HG02938 (cell line): ENCODE results near the gene PIP5K1A.
"Not testable (repeated sequence)": the region's sequence is repeated elsewhere in the genome, so short reads cannot be mapped to it uniquely, and the experiment has no call there.

Experiments used
- ATAC-seq: cut with Tn5 transposase; IDR thresholded peaks from one replicate; pipeline ENCODE4 v1.9.1; 2021; ENCODE audit warnings: mild to moderate bottlenecking, moderate library complexity; ENCODE audit not compliant: unreplicated experiment

PIP5K1A gene

DNA sequence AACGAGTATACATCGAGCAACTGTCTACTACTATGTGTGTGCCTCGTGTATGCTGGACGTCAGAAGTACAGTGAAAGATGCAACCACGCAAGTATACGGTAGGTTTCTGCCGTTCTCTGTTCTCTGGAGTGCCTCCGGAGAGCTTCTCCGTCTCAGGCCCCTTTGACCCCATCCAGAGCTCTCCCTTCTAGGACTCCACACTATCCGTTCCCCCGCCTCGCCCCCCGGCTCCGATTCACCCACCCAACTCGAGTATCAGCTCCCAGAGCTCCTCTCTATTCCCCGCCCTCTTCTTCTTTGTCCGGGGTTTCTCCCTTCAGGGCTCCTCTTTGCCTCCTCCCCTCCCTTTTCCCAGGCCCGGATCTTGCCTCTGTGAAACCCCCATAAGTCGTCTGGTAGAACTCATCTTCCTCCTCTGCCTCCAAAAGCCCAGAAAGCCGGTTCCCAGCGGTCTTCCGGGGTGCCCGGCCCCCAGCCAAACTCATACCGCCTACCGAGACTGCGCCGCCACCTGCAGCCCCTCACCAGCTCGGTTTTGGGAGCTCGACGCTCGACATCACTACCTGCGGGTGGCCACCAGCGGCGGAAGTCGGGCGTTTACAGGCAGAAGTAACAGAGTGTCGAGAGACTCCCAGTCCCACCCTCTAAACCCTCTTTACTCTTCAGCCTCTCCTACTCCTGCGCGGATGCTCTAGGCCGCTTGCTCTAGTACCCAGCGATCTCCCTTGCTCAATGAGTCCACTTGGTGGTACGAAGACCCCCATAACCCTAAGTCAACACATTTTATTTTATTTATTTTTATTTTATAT, 8.5 kb upstream of the PIP5K1A start, which contains the start of gene VPS72:
Gene VPS72 (minus strand): TSS at position 561 of the 809 bp plus-strand sequence. CDS start 76 bp downstream, at position 485.
- peak; percentile 91 for ATAC-seq

DNA sequence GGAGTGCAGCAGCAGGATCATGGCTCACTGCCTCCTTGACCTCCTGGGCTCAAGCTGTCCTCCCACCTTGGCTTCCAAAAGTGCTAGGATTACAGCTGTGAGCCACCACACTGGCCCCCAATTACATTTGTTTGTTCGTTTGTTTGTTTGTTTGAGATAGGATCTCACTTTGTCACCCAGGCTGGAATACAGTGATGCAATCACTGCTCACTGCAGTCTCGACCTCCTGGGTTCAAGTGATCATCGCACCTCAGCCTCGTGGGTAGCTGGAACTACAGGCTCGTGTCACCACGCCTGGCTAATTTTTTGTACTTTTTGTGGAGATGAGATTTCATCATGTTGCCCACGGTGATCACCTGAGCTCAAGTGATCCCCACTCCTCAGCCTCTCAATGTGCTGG, 6.3 kb upstream of the PIP5K1A start:
- no peak for ATAC-seq

DNA sequence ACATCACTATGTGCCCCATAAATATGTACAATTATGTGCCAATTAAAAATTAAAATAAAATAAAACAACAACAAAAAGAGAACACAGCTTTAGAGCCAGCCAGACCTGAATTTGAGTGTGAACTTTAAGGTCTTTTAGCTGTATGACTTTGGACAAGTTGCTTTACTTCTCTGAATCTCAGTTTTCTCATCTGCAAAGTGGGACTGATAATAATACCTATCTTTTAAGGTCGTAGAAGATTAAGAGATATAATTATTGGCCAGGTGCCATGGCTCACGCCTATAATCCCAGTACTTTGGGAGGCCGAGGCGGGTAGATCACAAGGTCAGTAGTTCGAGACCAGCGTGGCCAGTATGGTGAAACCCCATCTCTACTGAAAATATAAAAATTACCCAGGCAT, 5.0 kb upstream of the PIP5K1A start:
- ATAC-seq, result no peak

DNA sequence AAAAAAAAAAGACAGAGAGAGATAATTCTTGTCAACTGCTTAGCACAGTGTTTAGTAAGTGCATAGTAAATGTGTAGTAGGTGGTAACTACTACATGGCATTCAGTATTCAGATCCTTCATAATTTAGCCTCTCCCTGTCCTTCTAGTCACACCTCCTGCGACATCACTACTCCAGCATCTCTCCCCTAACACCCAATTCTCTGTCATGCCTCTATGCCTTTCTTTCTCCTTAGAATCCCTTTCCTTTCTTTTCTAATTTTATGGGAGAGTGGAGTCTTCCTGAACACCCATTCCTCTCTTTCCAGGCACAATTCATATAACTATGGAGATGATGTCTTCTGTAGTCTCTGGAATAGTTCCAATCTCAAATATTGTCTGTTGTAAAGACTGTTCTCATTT, 4.5 kb upstream of the PIP5K1A start:
- no peak for ATAC-seq

DNA sequence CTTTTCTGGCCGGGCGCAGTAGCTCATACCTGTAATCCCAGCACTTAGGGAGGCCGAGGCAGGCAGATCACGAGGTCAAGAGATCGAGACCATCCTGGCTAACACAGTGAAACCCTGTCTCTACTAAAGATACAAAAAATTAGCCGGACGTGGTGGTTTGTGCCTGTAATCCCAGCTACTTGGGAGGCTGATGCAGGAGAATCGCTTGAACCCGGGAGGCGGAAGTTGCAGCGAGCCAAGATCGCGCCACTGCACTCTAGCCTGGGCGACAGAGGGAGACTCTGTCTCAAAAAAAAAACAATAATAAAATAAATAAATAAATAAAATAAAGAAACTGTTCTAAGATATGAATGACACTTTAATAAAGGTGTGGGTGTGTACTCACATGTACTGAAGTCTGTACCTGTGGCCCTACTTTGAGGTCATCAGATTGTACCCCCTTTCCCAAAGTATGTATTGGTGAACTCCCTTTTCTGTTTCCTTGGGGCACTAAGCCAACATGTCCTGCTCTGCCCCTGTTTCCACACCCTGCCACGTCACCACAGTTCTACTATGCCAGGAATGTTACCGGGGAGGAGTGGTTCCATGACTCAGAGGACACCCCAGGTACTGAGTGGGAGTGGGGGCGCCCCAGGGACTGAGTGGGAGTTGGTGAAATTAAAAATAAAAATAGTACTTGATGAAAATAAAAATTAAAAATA, 3.3 kb upstream of the PIP5K1A start:
- ATAC-seq, result not testable (repeated sequence)

DNA sequence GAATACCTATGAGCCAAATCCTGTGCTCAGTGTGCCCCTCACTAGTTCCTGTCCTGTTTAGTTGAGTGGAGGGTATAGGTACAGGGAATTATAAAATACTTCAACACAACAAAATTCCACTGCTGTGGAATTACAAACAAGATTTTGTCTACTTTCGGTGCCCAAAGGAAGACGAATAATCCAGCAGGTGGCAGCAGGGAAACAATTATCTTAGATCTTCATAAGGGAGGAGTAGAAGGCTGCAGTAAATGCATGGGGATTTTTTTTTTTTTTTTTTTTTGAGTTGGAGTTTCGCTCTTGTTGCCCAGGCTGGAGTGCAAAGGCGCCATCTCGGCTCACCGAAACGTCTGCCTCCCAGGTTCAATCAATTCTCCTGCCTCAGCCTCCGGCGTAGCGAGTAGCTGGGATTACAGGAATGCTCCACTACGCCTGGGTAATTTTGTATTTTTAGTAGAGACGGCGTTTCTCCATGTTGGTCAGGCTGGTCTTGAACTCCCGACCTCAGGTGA, 2.0 kb upstream of the PIP5K1A start:
- no peak for ATAC-seq

DNA sequence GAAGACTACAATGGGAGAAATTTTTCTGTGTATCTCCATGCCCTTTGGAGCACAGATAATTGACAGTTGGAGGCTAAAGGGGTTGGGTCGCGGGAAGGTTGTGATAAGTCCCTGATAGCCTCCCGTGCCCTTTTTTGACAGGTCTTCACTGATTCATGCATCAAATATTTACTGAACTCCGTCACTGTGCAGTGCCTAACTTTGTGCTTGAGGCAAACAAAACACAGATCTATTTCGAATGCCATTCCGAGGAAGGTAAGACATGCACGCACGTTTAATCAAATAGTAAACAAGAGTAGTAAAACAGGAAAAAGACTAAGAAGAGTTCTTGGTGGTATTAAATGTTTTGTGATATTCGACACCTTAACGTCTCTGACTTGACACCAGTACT, 494 bp upstream of the PIP5K1A start:
- ATAC-seq, result no peak

DNA sequence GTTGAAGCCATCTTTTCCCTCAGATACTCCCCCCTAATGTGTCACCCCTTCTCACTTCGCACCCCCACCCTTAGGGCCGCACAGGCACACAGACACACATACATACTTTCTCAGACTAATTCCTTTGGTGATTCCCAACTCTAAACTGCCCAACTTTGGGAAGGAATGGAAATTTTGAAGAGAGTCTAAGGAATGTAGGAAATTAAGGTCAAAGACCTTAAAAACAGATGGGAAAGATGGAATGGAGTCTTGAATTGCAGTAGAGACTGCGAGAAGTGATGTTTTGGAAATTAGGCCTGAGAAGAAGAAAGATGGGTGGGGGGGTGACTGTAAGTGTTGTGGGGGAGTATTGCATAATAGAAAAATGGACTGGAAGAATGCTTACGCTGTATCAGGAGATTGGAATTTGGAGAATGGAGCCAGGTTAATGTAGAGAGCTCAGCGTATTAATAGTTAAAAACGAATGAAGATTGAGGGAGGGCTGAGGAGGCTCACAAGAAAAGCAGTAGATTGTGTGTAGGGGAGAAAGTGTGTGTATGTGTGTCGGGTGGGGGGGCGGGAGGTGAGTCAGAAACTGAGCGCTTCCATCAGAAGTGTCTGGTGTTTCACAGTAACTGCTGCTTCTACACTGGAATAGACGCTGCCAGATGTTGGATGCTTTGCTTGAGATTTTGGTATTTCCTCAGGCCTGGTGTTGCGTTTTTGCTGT, 1.7 kb downstream of the PIP5K1A start:
- ATAC-seq, result no peak

DNA sequence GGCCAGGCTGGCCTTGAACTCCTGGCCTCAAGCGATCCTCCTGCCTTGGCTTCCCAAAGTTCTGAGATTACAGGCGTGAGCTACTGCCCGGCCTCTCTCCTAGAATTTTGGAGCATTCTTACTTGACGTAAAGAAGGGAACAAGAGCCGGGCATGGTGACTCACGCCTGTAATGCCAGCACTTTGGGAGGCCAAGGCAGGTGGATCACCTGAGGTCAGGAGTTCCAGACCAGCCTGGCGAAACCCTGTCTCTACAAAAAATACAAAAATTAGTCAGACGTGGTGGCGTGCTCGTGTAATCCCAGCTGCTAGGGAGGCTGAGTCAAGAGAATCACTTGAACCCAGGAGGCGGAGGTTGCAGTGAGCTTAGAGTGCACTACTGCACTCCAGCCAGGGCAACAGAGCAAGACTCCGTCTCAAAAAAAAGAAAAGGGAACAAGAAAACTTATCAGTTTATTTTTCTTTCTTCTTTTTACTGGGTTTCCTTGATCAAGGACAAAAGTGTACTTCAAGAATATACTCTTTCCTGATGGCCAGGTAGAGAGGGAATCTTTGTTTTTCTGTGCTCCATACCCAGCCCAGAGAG, 7.1 kb downstream of the PIP5K1A start:
- not testable (repeated sequence) for ATAC-seq

DNA sequence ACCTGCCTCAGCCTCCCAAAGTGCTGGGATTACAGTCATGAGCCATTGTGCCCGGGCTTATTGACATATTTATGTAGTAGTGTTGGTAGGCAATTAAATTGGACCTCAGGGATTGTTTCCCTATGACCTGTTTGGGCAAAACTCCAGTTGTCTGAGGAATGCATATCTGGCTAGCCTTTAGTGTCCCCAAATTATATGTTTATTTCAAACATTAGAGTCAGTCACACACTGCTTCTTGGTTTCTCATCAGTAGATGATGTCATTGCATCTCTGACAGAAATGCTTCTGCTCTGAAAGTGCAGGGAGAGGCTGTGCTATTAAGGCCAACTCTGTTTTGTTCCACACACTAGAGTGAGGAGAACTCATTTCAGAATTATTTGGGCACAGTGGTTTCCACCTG, 12.5 kb downstream of the PIP5K1A start:
- ATAC-seq, result no peak

DNA sequence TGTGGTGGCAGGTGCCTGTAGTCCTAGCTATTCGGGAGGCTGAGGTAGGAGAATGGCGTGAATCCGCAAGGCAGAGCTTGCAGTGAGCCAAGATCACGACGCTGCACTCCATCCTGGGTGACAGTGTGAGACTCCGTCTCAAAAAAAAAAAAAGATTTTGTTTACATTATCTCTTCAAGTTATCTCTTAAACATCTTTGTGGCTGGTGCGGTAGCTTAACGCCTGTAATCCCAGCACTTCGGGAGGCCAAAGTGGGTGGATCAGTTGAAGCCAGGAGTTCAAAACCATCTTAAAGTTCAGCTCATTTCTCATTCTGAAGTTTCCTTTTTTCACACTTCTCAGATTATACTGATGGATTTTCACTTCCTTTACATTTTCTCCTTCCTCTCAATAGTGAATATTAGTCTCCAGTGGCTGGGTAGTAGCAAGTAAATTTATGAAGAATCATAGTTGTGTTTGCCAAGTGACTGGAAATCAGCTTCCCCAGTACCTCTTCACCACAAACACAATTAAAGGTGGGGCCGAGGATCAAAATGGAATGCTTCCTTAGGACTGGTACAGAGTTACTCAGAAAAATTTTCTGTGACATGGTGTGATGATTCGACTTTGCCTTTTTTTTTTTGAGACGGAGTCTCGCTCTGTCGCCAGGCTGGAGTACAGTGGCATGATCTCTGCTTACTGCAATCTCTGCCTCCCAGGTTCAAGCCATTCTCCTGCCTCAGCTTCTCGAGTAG, 13.8 kb downstream of the PIP5K1A start:
- no peak for ATAC-seq

DNA sequence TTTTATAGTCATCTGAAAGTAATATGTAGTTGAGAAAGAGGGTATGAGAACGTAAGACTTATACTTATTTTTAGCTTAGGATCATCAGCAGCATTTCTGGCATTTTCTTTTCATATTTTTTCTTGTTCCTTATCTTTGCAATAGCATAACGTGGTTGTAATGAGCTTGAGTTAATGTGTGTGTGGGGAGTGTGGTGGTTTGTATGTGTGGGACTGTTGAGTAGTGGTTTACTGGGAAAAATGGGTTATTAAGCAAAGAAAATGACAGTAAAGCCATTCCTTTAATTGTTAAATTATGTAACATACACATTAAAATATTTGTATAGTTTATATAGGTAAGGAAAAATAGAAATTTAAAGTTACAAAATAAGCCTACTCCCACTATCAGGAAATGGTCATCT, 15.2 kb downstream of the PIP5K1A start:
- ATAC-seq, result no peak

DNA sequence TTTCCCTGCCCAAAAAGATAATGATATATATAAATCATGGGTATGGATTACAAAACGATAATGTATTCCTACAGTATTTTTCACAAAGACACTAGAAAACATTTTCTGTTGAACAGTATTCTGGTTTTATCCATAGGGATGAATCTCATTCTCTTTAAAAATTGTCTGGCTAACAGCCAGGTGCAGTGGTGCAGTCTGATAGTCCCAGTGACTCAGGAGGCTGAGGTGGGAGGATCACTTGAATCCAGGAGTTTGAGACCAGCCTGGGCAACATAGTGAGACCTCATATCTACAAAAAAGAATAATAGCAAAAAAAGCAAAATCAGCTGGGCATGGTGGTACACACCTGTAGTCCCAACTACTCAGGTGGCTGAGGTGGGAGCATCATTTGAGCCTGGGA, 23.3 kb downstream of the PIP5K1A start:
- ATAC-seq, result no peak

DNA sequence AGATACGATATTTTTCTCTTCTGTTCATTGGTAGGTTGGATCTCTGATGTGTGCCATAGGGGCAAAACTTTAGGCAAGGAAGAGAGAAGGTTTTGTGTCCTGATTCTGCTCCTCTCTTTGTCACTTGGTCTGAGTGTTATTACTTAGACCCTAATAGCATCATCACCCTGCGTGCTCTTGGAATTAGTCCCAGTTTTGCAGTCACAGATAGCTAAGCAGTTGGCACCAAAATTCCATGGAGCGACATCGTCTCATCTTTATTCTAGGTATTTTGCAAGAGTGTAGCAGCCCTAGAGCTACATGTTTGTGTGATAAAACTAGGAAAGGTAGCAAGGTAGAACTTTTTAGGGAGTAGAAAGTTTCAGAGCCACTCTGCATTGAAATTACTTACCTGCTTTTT, 23.8 kb downstream of the PIP5K1A start:
- no peak for ATAC-seq

DNA sequence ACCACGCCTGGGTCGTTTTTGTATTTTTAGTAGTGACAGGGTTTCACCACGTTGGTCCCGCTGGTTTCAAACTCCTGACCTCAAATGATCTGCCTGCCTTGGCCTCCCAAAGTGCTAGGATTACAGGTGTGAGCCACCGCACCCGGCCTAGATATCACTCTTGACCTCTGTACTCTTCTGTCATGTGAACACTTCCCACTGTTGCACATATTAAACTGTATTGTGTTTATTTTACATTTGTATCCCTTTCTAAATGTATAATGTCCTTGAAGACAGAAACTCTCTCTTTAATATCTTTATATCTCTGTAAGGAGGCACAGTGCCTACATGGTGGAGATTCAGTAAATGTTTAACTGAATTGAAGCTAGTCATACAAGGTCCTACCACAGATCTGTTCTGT, 36.9 kb downstream of the PIP5K1A start:
- ATAC-seq, result no peak

DNA sequence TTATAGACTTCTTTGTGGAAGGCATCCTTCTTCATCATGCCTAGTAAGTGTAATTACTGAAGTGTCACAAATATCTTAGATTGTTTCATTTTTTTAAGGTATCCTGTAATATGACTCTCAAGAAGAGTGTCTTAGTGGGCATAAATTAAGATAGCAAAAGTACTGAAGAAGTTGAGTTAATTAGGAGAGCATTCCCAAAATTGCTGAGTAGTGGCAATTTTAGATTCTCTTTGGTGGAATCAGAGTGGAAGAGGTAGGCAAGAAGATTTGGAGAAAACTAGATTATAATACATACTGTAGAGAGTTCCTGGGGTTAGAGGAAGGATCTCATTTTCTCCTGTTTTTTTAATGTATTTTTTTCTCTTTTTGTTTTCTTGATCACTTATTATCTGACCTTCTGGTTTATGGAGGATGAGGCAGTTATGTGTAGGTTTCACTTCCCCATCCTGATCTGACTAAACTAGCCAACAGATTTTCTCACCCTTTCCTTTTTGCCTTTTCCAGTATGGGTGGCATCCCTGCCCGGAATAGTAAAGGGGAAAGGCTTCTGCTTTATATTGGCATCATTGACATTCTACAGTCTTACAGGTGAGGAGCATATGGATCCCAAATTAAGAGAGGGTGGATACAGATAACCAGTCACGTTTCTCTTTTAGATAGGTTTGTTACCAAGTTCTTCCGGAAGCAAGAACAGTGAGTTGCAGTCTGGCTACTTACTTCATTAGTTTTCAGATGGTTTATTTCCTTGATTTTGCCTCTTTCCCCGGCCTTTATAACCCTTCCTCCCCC, 39.5 kb downstream of the PIP5K1A start:
- no peak for ATAC-seq

DNA sequence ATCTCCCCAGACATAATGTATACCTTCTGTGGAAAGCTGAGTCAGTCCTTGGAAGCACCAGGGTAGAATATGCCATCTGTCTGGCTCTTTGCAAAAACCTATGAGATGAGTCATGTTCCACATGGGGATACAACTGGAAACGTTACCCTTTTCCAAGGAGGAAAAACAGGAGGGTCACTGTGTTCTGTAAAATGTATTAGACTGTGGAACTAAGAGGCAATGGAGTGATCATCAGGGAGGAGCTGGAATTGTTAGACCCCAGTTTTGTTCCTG, 40.1 kb downstream of the PIP5K1A start:
- no peak for ATAC-seq

DNA sequence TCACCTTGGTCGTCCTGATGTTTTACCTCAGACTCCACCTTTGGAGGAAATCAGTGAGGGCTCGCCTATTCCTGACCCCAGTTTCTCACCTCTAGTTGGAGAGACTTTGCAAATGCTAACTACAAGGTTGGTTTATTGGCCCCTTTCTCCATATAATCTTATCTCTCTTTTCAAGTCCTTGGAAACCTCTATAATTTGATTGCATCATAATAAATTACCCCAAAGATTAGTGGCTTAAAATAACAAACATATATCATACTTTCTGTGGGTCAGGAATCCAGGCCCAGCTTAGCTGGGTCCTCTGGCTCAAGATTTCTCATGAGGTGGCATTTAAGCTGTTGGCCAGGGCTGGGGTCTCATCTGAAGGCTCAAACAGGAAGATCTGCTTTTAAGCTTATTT, 44.1 kb downstream of the PIP5K1A start:
- no peak for ATAC-seq

DNA sequence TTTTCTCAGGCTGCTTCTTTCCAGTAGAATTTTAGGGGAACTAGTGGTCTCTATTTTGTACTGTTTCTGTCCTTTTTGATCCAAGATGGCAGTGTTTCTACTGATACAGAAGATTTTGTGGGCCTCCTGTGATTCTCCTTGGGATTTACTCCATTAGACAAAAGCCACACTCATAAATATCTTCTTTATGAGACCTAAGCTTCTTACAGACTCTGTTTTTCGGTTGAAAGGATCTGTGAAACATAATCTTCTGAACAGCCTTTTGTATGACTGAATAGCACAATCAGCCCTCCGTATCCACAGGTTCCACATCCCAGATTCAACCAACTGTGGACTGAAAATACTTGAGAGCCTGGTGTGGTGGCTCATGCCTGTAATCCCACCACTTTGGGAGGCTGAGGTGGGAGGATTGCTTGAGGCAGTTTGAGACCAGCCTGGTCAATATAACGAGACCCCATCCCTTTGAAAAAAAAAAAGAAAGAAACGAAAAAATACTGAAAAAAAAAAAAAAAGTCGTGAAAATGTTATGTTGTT, 45.4 kb downstream of the PIP5K1A start:
- no peak for ATAC-seq

DNA sequence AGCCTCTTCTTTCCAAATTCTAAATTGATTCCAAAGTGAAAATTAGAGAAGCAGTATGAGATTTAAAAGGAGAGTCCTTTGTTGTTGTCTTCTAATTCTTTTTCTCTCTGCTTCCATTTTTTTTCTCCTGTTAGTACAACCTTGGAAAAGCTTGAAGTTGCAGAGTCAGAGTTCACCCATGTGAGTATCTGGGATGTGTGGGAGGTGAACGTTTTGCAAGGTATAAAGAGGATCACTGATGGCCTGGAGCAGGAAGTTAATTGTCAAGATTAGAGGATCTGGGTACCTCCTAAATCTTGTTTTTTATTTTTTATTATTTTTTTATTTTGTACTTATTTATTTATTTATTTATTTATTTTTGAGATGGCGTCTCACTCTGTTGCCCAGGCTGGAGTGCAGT, 48.4 kb downstream of the PIP5K1A start:
- ATAC-seq, result no peak
